Measurements from ENCODE around the gene PTPRN.

The PTPRN gene

DNA sequence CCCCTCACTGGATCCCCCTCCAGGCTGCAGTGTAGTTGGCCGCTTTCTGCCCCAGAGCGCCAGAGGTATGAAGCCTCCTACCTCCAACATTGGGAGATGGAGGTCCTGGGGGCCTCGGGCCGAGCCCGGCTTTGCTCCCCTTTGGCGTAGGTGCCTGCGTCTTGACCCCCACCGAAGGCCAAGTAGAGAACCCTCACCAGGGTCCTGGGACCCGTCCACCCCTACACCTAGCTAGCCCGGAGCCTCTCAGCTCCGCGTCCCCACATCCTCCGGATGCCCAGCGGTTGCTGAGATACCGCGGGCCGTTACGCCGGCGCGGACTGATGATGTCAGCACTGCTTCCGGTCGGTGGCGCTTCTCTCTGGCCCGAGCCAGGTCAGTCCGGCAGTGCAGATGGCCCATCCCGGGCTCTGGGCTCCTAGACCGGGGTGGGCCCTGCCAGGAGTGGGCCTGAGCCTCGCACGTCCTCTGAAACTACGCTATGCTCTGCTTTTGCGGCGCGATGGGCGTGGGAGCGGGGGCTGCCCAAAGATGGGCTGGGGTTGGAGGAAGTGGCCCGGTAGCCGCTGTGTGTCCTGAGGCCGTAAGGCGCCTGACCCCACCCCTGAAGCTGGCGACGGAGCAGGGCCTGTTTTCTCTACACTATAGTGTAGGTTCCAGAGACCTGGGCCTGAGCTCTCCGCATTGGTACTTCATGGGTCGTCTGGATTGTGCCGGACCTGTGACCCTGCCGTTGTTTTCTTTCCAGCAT, 63.9 kb downstream of the PTPRN start, which contains the start of the genes GLB1L and STK16:
TSS of gene GLB1L (minus strand) at position 297 of the 751 bp plus-strand sequence. CDS start 1,871 bp downstream, outside the sequence.
TSS of gene STK16 (plus strand) at position 332 of the 751 bp plus-strand sequence. CDS start 521 bp downstream, outside the sequence.
- DNase-seq (ENCODE audit: low read depth): peak; percentile 95

DNA sequence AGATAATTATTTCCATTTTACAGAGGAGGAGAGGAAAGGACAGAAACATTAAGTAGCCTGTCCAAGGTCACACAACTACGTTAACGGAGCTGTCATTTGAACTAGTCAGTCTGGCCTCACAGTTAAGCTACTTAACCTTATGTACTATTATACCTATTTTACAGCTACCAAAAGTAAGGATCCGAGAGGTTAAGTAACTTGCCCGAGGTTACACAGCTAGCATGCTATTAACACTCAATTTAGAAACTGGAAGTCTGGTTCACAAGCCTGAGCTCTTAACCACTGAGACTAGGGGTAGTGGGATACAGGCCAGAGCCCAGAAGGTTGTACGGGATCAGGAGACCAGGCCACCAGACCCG, 64.4 kb downstream of the PTPRN start:
- no peak for DNase-seq (ENCODE audit: low read depth)

DNA sequence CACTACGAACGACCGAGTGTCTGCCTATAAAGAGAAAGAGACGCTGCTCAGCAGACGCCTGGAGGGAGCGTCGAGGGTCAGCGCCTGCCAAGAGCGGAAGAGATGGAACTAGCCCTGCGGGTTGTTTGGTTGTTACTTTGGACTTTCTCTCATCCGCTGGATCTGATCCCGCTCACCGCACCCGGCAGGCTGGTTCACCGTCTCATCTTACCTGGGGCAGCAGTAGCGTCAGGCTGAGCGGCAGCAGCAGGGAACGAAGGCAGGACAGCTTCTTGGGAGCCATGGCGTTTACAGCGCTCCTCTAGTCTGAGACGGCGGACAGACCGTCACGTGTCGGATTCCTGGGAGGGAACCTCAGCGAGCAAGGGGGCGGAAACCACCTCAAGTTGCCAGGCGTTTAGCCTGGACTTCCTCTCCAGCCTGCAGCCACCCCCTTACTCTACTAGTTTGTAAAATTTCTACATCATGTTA, 65.9 kb downstream of the PTPRN start:
- no peak for DNase-seq (ENCODE audit: low read depth)

Data from fibroblast of gingiva (primary cell).